ENCODE results near the gene ITGB6. TPM values are rescaled to one million over a fixed set of nuclear protein-coding genes. Genes with fewer than 3 reads are reported as not detected.

The ITGB6 gene
- total RNA-seq, 2 donors from 2014 or later = 13.2 to 24.6 TPM

GRCh38 chr2:160085662-160086061 lies 114.4 kb downstream of the ITGB6 start:
- Histone ChIP-seq H3K27ac (no peak overlapping the region), H3K4me3 (no peak overlapping the region), H3K27me3 (no peaks in the 10 kb centered on the region), H3K4me1 (no peaks in the 10 kb centered on the region), H3K9ac (ENCODE audit: low read depth in 2 of 2, low read length in 2 of 2) (no peak overlapping the region), H3K9me3 (peaks cover 4% of the 10 kb centered on the region), H3K36me3 (no peaks in the 10 kb centered on the region)
- DNase-seq = no peak
- TF ChIP-seq, protein P1, sequence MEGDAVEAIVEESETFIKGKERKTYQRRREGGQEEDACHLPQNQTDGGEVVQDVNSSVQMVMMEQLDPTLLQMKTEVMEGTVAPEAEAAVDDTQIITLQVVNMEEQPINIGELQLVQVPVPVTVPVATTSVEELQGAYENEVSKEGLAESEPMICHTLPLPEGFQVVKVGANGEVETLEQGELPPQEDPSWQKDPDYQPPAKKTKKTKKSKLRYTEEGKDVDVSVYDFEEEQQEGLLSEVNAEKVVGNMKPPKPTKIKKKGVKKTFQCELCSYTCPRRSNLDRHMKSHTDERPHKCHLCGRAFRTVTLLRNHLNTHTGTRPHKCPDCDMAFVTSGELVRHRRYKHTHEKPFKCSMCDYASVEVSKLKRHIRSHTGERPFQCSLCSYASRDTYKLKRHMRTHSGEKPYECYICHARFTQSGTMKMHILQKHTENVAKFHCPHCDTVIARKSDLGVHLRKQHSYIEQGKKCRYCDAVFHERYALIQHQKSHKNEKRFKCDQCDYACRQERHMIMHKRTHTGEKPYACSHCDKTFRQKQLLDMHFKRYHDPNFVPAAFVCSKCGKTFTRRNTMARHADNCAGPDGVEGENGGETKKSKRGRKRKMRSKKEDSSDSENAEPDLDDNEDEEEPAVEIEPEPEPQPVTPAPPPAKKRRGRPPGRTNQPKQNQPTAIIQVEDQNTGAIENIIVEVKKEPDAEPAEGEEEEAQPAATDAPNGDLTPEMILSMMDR (IDR thresholded peaks at IDR 0.05) = no peak
- intact Hi-C loops (cut with DNase I) = no loop called here

DNA sequence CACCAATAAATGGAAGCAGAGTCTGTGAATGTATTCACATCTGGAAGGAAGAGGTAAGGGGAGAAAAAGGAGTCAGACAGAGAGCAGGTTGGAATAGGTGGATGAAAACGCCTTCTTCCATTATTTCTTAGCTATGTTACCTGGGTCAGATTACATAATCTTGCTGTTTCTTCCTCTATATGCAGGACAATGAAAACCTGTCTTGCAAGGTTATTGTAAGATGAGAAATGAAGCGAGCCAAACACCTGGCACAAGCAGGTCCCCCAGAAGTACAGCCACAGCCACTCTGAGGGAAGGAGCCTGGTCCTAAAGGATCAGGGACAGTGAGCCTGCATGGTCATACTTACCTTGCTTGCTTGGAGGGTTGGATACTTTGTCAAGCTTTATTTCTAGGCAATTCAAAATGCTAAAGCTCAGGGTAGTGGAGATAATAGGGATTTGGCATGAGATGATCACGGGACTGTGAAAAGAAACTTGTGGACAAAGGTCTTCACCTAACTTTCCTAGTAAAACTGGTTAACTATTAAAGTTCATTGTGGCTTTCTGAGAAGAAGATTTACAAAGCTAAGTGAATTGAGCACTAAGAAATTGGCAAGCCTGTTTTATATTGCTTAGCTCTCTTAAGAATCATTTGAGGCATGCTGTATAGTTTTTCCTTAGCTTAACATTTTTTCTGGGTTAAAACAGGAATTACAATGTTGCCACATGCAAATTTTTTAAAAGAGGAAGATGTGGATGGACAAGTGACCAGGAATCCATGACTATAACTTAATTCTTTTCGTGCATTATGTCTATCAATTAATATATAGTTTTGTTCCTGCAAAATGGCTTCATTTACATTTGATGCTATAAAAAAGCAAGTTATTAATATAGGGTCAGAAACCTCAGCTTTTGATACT lies 121.9 kb downstream of the ITGB6 start:
- peak; percentile 34 for DNase-seq
- no peaks in the 10 kb centered on the region for H3K9me3 ChIP-seq
- no peaks in the 10 kb centered on the region for H3K27me3 ChIP-seq
- intact Hi-C loops (cut with DNase I) = no loop called here
- H3K27ac ChIP-seq = peak overlapping the region; percentile 58
- H3K36me3 ChIP-seq = no peaks in the 10 kb centered on the region
- H3K9ac ChIP-seq (ENCODE audit: low read depth in 2 of 2, low read length in 2 of 2) = peak overlapping the region in 1 of 2 donors; percentile 43
- H3K4me3 ChIP-seq = no peak overlapping the region
- TF ChIP-seq, protein P1 (IDR thresholded peaks at IDR 0.05) = no peak
- H3K4me1 ChIP-seq = peaks cover 11% of the 10 kb centered on the region

GRCh38 chr2:160076914-160077313 lies 123.2 kb downstream of the ITGB6 start:
- peak overlapping the region; percentile 58 for H3K27ac ChIP-seq
- intact Hi-C loops (cut with DNase I) = no loop called here
- H3K9me3 ChIP-seq = no peaks in the 10 kb centered on the region
- no peaks in the 10 kb centered on the region for H3K36me3 ChIP-seq
- H3K27me3 ChIP-seq = no peaks in the 10 kb centered on the region
- no peak overlapping the region for H3K4me3 ChIP-seq
- peak overlapping the region in 1 of 2 donors; percentile 15 for H3K9ac ChIP-seq (ENCODE audit: low read depth in 2 of 2, low read length in 2 of 2)
- peaks cover 11% of the 10 kb centered on the region for H3K4me1 ChIP-seq
- TF ChIP-seq, protein P1 (IDR thresholded peaks at IDR 0.05) = no peak
- DNase-seq = no peak

DNA sequence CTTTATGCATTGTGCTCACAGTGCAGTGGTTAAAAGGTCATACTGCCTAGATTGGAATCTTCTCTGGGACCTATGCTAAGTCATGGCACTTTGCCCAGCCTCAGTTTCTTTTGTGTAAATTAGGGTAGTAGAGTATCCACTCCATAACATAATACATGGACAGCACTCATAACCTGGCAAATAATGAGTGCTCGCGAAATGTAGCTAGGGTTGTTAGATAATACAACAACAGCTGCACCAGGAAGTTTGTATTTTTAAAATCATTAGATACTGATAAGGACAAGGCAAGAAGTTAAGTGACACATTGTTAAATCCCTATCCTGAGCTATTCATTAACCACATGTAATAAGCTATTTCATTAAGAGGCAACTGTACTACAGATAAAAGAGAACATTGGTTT lies 123.8 kb downstream of the ITGB6 start:
- peaks cover 11% of the 10 kb centered on the region for H3K4me1 ChIP-seq
- no peak for DNase-seq
- H3K27ac ChIP-seq = no peak overlapping the region
- intact Hi-C loops (cut with DNase I) = no loop called here
- no peaks in the 10 kb centered on the region for H3K36me3 ChIP-seq
- no peaks in the 10 kb centered on the region for H3K27me3 ChIP-seq
- H3K9me3 ChIP-seq = no peaks in the 10 kb centered on the region
- H3K9ac ChIP-seq (ENCODE audit: low read depth in 2 of 2, low read length in 2 of 2) = no peak overlapping the region
- no peak overlapping the region for H3K4me3 ChIP-seq
- TF ChIP-seq, protein P1 (IDR thresholded peaks at IDR 0.05) = no peak

DNA sequence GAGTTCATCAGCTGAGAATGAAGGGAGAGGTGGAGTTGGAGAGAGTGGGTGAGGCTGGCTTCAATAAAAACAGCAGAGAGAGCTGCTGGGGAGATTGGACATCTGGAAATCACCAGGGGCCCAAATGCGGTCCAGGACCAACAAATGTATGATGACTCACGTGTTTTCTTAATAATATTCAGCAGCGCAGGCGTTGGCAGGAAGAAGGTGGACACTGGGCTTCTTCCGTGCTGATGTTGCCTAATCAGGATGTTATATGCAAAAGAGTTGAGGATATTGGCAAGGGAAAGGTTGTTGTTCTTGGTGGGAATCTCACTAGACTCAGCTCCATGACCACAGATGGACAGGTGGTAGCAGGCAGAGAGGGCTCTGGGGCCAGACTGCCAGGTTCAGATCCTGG lies 124.9 kb downstream of the ITGB6 start:
- intact Hi-C loops (cut with DNase I) = no loop called here
- TF ChIP-seq, protein P1 (IDR thresholded peaks at IDR 0.05) = no peak
- Histone ChIP-seq H3K4me3 (no peak overlapping the region), H3K27me3 (no peaks in the 10 kb centered on the region), H3K27ac (peak overlapping the region; percentile 32), H3K9me3 (no peaks in the 10 kb centered on the region), H3K36me3 (no peaks in the 10 kb centered on the region), H3K4me1 (peaks cover 11% of the 10 kb centered on the region), H3K9ac (ENCODE audit: low read depth in 2 of 2, low read length in 2 of 2) (no peak overlapping the region)
- DNase-seq = peak; percentile 31
